GM12872 (cell line): ENCODE results near the gene TRIM65.

ENCODE experiments used
- TF ChIP-seq, protein P1 (sequence below): IDR thresholded peaks from 3 replicates; pipeline ENCODE4 v1.5.1; 2011; ENCODE audit warnings: low read depth, mild to moderate bottlenecking, low read length, moderate library complexity; ENCODE audit not compliant: insufficient read depth

TRIM65 gene

GRCh38 chr17:75888484-75888883 lies 8.3 kb downstream of the TRIM65 start:
- TF ChIP-seq, protein P1, sequence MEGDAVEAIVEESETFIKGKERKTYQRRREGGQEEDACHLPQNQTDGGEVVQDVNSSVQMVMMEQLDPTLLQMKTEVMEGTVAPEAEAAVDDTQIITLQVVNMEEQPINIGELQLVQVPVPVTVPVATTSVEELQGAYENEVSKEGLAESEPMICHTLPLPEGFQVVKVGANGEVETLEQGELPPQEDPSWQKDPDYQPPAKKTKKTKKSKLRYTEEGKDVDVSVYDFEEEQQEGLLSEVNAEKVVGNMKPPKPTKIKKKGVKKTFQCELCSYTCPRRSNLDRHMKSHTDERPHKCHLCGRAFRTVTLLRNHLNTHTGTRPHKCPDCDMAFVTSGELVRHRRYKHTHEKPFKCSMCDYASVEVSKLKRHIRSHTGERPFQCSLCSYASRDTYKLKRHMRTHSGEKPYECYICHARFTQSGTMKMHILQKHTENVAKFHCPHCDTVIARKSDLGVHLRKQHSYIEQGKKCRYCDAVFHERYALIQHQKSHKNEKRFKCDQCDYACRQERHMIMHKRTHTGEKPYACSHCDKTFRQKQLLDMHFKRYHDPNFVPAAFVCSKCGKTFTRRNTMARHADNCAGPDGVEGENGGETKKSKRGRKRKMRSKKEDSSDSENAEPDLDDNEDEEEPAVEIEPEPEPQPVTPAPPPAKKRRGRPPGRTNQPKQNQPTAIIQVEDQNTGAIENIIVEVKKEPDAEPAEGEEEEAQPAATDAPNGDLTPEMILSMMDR = no peak

- TF ChIP-seq, protein P1 = no peak
Observed at GRCh38 chr17:75885431-75885830, 11.3 kb downstream of the TRIM65 start.

DNA sequence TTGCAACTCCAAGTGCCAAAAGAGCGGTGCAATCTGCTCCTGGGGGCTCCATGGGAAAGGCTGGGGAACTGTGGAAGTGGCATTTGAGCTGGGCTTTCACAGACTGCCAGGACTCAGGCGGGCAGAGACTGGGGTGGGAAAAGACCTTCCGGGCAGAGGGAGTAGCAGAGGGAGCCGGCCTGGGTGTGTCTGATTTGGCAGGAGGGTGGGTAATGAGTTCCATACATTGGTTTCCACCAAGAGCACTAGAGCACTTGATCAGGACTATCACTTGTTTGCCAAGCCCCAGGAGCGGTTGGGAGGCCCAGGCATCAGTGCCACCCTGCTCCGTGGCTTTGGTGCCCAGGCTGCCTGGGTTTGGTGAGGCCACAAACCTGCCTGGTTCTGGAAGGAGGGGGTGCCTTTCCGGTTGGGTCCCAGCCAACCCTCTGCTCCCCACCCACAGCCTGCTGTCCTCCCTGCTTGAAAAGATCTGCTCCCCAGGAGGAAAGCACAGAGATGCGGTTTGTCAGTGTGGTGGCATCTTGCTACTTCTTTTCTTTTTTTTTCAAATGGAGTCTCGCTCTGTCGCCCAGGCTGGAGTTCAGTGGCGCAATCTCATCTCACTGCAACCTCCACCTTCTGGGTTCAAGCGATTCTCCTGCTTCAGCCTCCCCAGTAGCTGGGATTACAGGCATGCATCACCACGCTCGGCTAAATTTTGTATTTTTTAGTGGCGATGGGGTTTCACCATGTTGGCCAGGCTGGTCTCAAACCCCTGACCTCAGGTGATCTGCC lies 14.9 kb downstream of the TRIM65 start:
- TF ChIP-seq, protein P1 = no peak

DNA sequence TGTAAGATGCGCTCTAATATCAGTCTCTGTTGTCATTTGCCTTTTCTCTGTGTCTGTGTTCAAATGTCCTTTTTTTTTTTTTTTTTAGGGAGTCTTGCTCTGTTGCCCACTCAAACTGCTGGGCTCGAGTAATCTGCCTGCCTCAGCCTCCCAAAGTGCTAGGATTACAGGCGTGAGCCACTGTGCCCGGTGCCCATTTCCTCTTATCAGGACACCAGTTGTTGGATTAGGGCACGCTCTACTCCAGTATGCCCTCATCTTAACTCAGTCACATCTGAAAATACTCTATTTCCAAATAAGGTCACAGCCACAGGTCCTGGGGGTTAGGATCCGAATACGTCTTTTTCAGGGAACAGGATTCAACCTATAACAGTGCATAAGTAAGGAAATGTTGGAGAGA lies 16.5 kb downstream of the TRIM65 start:
- TF ChIP-seq, protein P1 = no peak

DNA sequence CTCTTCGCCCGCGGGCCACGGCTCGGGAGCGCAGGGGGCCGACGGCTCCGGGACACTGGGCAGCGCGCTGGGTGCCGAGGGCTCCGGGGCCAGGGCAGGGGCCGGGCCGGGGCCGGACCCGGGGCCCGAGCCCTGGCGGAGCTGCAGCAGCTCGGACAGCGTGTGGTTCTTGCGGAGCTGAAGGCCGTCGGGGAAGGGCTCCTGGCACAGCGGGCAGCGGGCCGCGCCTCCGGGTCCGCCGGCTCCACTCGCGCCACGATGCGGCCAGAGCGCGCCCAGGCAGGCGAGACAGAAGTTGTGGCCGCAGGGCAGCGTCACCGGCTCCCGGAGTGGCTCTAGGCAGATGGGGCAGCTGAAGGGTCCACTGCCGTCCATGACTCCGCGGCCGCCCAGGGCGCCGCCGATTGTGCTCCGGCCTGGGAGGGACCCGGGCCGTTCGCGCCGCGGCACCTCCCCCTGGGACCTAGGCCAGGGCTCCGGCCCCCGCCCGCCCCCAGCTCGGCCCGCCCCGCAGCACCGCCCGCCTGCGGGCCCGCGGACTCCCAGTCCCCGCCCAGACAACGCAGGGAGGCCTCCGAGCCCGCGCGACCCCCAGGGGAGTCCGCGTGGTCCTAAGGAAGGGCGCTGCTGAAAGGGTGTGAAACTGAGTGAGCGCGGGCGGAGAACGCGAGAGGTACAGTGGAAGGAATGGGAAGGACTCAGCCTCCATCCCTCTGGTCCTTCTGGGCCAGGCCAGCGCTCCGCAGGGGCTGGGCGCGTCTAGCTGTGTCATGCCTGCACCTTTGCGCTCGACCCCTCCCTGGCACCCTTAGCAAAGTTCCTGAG lies 18.4 kb downstream of the TRIM65 start, which contains the start of gene TRIM47:
TRIM47 (minus strand) TSS at position 408 of the 825 bp plus-strand sequence; CDS start at position 375, 33 bp downstream.
- TF ChIP-seq, protein P1 = no peak

- TF ChIP-seq, protein P1 = peak; percentile 58
Observed at GRCh38 chr17:75877752-75878173, 19.0 kb downstream of the TRIM65 start.

- TF ChIP-seq, protein P1 = 0 out of 3 replicates have a peak, but pooled peaks have one; percentile 2
Observed at GRCh38 chr17:75876938-75877751, 19.6 kb downstream of the TRIM65 start.
